ENCODE data around the gene KMT5C.

Gene KMT5C

DNA sequence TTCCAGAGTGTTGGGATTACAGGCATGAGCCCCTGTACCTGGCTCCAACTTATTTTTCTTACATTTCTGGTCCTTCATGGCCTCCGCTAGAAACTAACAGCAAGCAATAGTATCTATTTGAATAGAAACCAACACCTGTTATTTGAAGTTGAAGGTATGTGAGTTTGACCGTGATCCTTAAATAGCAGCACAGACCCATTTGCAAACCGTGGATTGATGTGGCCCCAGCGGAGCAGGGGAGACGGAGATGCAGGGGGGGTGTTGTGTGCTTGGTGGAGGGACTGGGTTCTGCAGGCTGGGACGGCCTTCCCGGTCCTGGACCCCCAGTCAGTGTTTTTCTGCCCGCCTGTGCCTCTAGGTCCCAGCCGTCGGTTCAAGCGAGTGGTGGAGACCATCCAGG, 31.4 kb upstream of the KMT5C start:
- Histone ChIP-seq H2BK12ac (ENCODE audit: low read length in 2 of 2) (no peak overlapping the region), H3K4me1 (ENCODE audit: control insufficient read depth, insufficient read depth, low read depth, low read length) (peaks cover 4% of the 10 kb centered on the region), H3K27ac (ENCODE audit: low read length, poor library complexity, severe bottlenecking) (no peak overlapping the region), H3K4ac (ENCODE audit: low read depth in 1 of 2, low read length in 2 of 2) (no peak overlapping the region), H4K8ac (ENCODE audit: low read length) (no peak overlapping the region), H3K23ac (ENCODE audit: low read length in 2 of 2) (no peak overlapping the region), H3K4me3 (ENCODE audit: insufficient read depth in 1 of 2, low read depth in 1 of 2, low read length in 2 of 2) (no peak overlapping the region), H3K4me2 (ENCODE audit: low read length, poor library complexity, severe bottlenecking) (no peak overlapping the region), H2AFZ (ENCODE audit: low read depth, low read length) (no peak overlapping the region), H3K9me3 (ENCODE audit: control insufficient read depth, low read length) (no peaks in the 10 kb centered on the region), H3K36me3 (ENCODE audit: control insufficient read depth in 1 of 2, insufficient read depth in 2 of 2, low read depth in 1 of 2, low read length in 2 of 2) (peaks cover 40 to 76% of the 10 kb centered on the region in 2 experiments), H2BK5ac (ENCODE audit: low read depth, low read length, poor library complexity, severe bottlenecking) (no peak overlapping the region), H2BK120ac (ENCODE audit: low read depth, low read length) (no peak overlapping the region), H3K27me3 (ENCODE audit: control insufficient read depth in 1 of 2, insufficient read depth in 1 of 2, low read length in 2 of 2) (no peaks in the 10 kb centered on the region), H2BK15ac (ENCODE audit: low read depth, poor library complexity, severe bottlenecking) (no peak overlapping the region), H2AK5ac (ENCODE audit: low read length, severe bottlenecking) (no peak overlapping the region), H3K18ac (ENCODE audit: low read depth in 1 of 2, low read length in 2 of 2) (no peak overlapping the region), H3K79me1 (replicated peaks; ENCODE audit: low read length, poor library complexity, severe bottlenecking) (no peaks in the 10 kb centered on the region), H3K14ac (ENCODE audit: low read length in 2 of 2) (no peak overlapping the region), H3K9ac (ENCODE audit: low read length) (no peak overlapping the region), H4K91ac (ENCODE audit: low read length) (no peak overlapping the region)
- no peak for DNase-seq
- 93% methylated on average over 4 of the region's 11 CpGs for WGBS

- H3K18ac ChIP-seq (ENCODE audit: low read depth in 1 of 2, low read length in 2 of 2) = no peak overlapping the region
- no peak overlapping the region for H3K4me2 ChIP-seq (ENCODE audit: low read length, poor library complexity, severe bottlenecking)
- H2BK5ac ChIP-seq (ENCODE audit: low read depth, low read length, poor library complexity, severe bottlenecking) = no peak overlapping the region
- no peak overlapping the region for H2AFZ ChIP-seq (ENCODE audit: low read depth, low read length)
- H2BK15ac ChIP-seq (ENCODE audit: low read depth, poor library complexity, severe bottlenecking) = no peak overlapping the region
- no peaks in the 10 kb centered on the region for H3K27me3 ChIP-seq (ENCODE audit: control insufficient read depth in 1 of 2, insufficient read depth in 1 of 2, low read length in 2 of 2)
- H4K91ac ChIP-seq (ENCODE audit: low read length) = no peak overlapping the region
- H3K9me3 ChIP-seq (ENCODE audit: control insufficient read depth, low read length) = no peaks in the 10 kb centered on the region
- no peak overlapping the region for H3K23ac ChIP-seq (ENCODE audit: low read length in 2 of 2)
- DNase-seq = no peak
- H2BK120ac ChIP-seq (ENCODE audit: low read depth, low read length) = no peak overlapping the region
- H4K8ac ChIP-seq (ENCODE audit: low read length) = no peak overlapping the region
- no peak overlapping the region for H2AK5ac ChIP-seq (ENCODE audit: low read length, severe bottlenecking)
- H3K14ac ChIP-seq (ENCODE audit: low read length in 2 of 2) = no peak overlapping the region
- H2BK12ac ChIP-seq (ENCODE audit: low read length in 2 of 2) = no peak overlapping the region
- no peak overlapping the region for H3K4me3 ChIP-seq (ENCODE audit: insufficient read depth in 1 of 2, low read depth in 1 of 2, low read length in 2 of 2)
- peaks cover 29 to 65% of the 10 kb centered on the region in 2 experiments for H3K36me3 ChIP-seq (ENCODE audit: control insufficient read depth in 1 of 2, insufficient read depth in 2 of 2, low read depth in 1 of 2, low read length in 2 of 2)
- 94% methylated on average over 5 of the region's 5 CpGs for WGBS
- H3K4me1 ChIP-seq (ENCODE audit: control insufficient read depth, insufficient read depth, low read depth, low read length) = peaks cover 5% of the 10 kb centered on the region
- no peak overlapping the region for H3K4ac ChIP-seq (ENCODE audit: low read depth in 1 of 2, low read length in 2 of 2)
- H3K27ac ChIP-seq (ENCODE audit: low read length, poor library complexity, severe bottlenecking) = no peak overlapping the region
- H3K79me1 ChIP-seq (replicated peaks; ENCODE audit: low read length, poor library complexity, severe bottlenecking) = no peaks in the 10 kb centered on the region
- H3K9ac ChIP-seq (ENCODE audit: low read length) = no peak overlapping the region
These were observed 30.2 kb upstream of the KMT5C start for GRCh38 chr19:55309448-55309847.

GRCh38 chr19:55310498-55310897, 29.2 kb upstream of the KMT5C start:
- H3K9me3 ChIP-seq (ENCODE audit: control insufficient read depth, low read length) = no peaks in the 10 kb centered on the region
- H3K27ac ChIP-seq (ENCODE audit: low read length, poor library complexity, severe bottlenecking) = no peak overlapping the region
- H2BK5ac ChIP-seq (ENCODE audit: low read depth, low read length, poor library complexity, severe bottlenecking) = no peak overlapping the region
- no peak overlapping the region for H2AFZ ChIP-seq (ENCODE audit: low read depth, low read length)
- H3K14ac ChIP-seq (ENCODE audit: low read length in 2 of 2) = no peak overlapping the region
- no peak overlapping the region for H3K4ac ChIP-seq (ENCODE audit: low read depth in 1 of 2, low read length in 2 of 2)
- 84% methylated on average over 7 of the region's 7 CpGs for WGBS
- no peak overlapping the region for H3K9ac ChIP-seq (ENCODE audit: low read length)
- H3K36me3 ChIP-seq (ENCODE audit: control insufficient read depth in 1 of 2, insufficient read depth in 2 of 2, low read depth in 1 of 2, low read length in 2 of 2) = peaks cover 26 to 55% of the 10 kb centered on the region in 2 experiments
- H2AK5ac ChIP-seq (ENCODE audit: low read length, severe bottlenecking) = no peak overlapping the region
- DNase-seq = no peak
- no peak overlapping the region for H3K23ac ChIP-seq (ENCODE audit: low read length in 2 of 2)
- no peak overlapping the region for H2BK12ac ChIP-seq (ENCODE audit: low read length in 2 of 2)
- H2BK15ac ChIP-seq (ENCODE audit: low read depth, poor library complexity, severe bottlenecking) = no peak overlapping the region
- no peaks in the 10 kb centered on the region for H3K27me3 ChIP-seq (ENCODE audit: control insufficient read depth in 1 of 2, insufficient read depth in 1 of 2, low read length in 2 of 2)
- H3K4me2 ChIP-seq (ENCODE audit: low read length, poor library complexity, severe bottlenecking) = no peak overlapping the region
- H4K91ac ChIP-seq (ENCODE audit: low read length) = no peak overlapping the region
- H3K4me1 ChIP-seq (ENCODE audit: control insufficient read depth, insufficient read depth, low read depth, low read length) = peaks cover 5% of the 10 kb centered on the region
- H3K79me1 ChIP-seq (replicated peaks; ENCODE audit: low read length, poor library complexity, severe bottlenecking) = no peaks in the 10 kb centered on the region
- no peak overlapping the region for H3K4me3 ChIP-seq (ENCODE audit: insufficient read depth in 1 of 2, low read depth in 1 of 2, low read length in 2 of 2)
- H2BK120ac ChIP-seq (ENCODE audit: low read depth, low read length) = no peak overlapping the region
- H3K18ac ChIP-seq (ENCODE audit: low read depth in 1 of 2, low read length in 2 of 2) = no peak overlapping the region
- no peak overlapping the region for H4K8ac ChIP-seq (ENCODE audit: low read length)

- no peak overlapping the region for H2BK15ac ChIP-seq (ENCODE audit: low read depth, poor library complexity, severe bottlenecking)
- peaks cover 18 to 49% of the 10 kb centered on the region in 2 experiments for H3K36me3 ChIP-seq (ENCODE audit: control insufficient read depth in 1 of 2, insufficient read depth in 2 of 2, low read depth in 1 of 2, low read length in 2 of 2)
- H3K4ac ChIP-seq (ENCODE audit: low read depth in 1 of 2, low read length in 2 of 2) = no peak overlapping the region
- no peak overlapping the region for H2BK120ac ChIP-seq (ENCODE audit: low read depth, low read length)
- H4K91ac ChIP-seq (ENCODE audit: low read length) = no peak overlapping the region
- H2BK5ac ChIP-seq (ENCODE audit: low read depth, low read length, poor library complexity, severe bottlenecking) = no peak overlapping the region
- no peak overlapping the region for H3K4me3 ChIP-seq (ENCODE audit: insufficient read depth in 1 of 2, low read depth in 1 of 2, low read length in 2 of 2)
- H3K18ac ChIP-seq (ENCODE audit: low read depth in 1 of 2, low read length in 2 of 2) = no peak overlapping the region
- no peak overlapping the region for H3K27ac ChIP-seq (ENCODE audit: low read length, poor library complexity, severe bottlenecking)
- no peak overlapping the region for H4K8ac ChIP-seq (ENCODE audit: low read length)
- H2AK5ac ChIP-seq (ENCODE audit: low read length, severe bottlenecking) = no peak overlapping the region
- no peak overlapping the region for H3K9ac ChIP-seq (ENCODE audit: low read length)
- no peak overlapping the region for H2BK12ac ChIP-seq (ENCODE audit: low read length in 2 of 2)
- no peaks in the 10 kb centered on the region for H3K79me1 ChIP-seq (replicated peaks; ENCODE audit: low read length, poor library complexity, severe bottlenecking)
- no peak overlapping the region for H3K4me2 ChIP-seq (ENCODE audit: low read length, poor library complexity, severe bottlenecking)
- no peak overlapping the region for H2AFZ ChIP-seq (ENCODE audit: low read depth, low read length)
- H3K9me3 ChIP-seq (ENCODE audit: control insufficient read depth, low read length) = peaks cover 3% of the 10 kb centered on the region
- H3K27me3 ChIP-seq (ENCODE audit: control insufficient read depth in 1 of 2, insufficient read depth in 1 of 2, low read length in 2 of 2) = no peaks in the 10 kb centered on the region
- H3K14ac ChIP-seq (ENCODE audit: low read length in 2 of 2) = no peak overlapping the region
- DNase-seq = no peak
- no peak overlapping the region for H3K23ac ChIP-seq (ENCODE audit: low read length in 2 of 2)
- H3K4me1 ChIP-seq (ENCODE audit: control insufficient read depth, insufficient read depth, low read depth, low read length) = peaks cover 5% of the 10 kb centered on the region
- 96% methylated on average over 9 of the region's 9 CpGs for WGBS
These were observed 28.3 kb upstream of the KMT5C start for GRCh38 chr19:55311397-55311796.

All from mesenchymal stem cell (in vitro differentiated cells and primary cell).